Hair follicular keratinocyte (primary cell): ENCODE results near the gene WDR77. TPM values are rescaled to one million over a fixed set of nuclear protein-coding genes. Genes with fewer than 3 reads are reported as not detected.

Experiments
- total RNA-seq: library from RNA; depleted of rRNA; stranded (reverse); fragments of >200 nt; gene quantifications from 2 replicates; pipeline ENCODE4 v1.2.3, GENCODE V29; 2015

WDR77 gene
- total RNA-seq = 42.6 and 66.7 TPM in 2 replicates

DNA sequence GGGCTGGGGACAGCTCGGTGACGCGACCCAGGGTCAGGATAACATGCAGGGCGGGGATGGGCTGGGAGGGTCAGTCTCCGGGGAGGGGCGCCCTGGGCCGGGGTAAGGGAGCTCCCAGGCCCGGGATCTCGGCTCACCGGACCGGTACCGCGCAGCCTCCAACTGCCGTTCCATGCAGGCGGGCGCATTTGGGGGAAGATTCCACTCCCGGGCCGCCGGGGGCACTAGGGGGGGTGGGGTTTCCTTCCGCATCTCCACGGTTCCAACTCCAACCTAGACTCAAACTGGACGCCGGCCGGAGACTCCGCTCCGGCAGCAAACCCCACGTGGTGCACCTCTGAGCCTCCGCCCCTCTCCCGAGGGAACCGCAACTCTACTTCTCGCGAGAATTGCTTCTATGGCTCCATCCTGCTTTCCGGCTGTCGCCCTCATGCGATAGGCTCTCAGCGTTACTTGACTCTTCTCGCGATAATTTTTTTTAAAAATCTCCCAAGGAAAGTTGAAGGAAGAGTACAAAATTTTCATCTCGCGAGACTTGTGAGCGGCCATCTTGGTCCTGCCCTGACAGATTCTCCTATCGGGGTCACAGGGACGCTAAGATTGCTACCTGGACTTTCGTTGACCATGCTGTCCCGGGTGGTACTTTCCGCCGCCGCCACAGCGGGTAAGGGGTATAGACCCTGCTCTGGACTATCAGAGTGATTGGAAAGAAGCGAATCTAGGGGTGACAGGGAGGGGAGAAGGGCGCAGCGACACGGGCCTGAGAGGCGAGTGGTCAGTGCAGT, at the start of gene WDR77, which contains the start of gene ATP5PB:
Gene WDR77, minus strand, starts transcription at position 339 of the 785 bp plus-strand sequence. Its CDS starts 87 bp downstream, at position 252.
Gene ATP5PB, plus strand, starts transcription at position 547 of the 785 bp plus-strand sequence. Its CDS starts 78 bp downstream, at position 625.

Other genes starting within 250 kb of the WDR77 start
- 22.6 and 22.7 TPM in 2 replicates for gene DENND2D, start 248.6 kb downstream of the WDR77 start, total RNA-seq
- gene CHI3L2, start 221.5 kb downstream of the WDR77 start, total RNA-seq = not detected in 2 replicates
- gene CHIA, start 158.4 kb downstream of the WDR77 start, total RNA-seq = not detected in 2 replicates
- 0.11 and 0.16 TPM in 2 replicates for gene OVGP1, start 21.5 kb downstream of the WDR77 start, total RNA-seq
- 351 and 383 TPM in 2 replicates for gene ATP5PB, start 208 bp upstream of the WDR77 start, total RNA-seq
- not detected in 2 replicates for gene C1orf162, start 24.7 kb upstream of the WDR77 start, total RNA-seq
- not detected in 2 replicates for gene ADORA3, start 54.4 kb upstream of the WDR77 start, total RNA-seq
- not detected in 2 replicates for gene TMIGD3, start 54.4 kb upstream of the WDR77 start, total RNA-seq
- gene RAP1A, start 170.5 kb upstream of the WDR77 start, total RNA-seq = 21.8 and 26.2 TPM in 2 replicates